ENCODE data around the gene FER.

Gene FER

DNA sequence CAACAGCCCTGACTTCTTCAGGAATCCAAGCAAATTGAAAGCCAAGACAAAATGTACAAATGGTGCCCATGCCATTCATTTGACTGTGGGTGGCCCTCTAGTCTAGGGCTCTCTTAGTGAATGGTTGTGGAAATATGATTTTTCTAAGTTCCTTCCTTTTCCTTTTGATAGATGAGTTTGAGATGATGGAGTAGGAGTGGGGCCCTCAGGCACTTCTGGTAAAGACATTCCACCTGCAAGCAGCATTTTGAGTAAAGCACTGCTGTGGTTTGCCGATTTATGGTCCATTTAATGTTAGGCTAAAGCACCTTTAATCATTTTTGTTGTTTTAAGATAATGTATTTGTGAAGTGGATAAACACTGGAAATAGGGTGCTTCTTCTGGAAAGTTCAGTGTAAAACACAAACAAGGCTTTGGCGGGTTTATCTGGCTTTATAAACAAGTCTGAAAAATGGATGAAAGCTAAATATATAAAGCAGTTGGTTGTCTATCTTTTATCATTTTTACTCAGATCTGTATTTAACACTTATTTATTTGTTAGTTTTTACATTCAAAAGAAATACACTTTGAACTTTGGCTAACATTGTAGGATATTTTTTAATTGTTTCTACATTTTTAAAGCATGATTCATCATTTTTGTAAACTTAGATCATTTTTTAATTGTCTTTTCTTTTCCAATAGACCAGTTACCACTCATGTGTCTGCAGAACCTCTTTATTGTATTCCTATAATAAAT, 448.6 kb downstream of the FER start:
- no peak overlapping the region for H3K4me2 ChIP-seq (ENCODE audit: low read depth, low read length, poor library complexity, severe bottlenecking)

DNA sequence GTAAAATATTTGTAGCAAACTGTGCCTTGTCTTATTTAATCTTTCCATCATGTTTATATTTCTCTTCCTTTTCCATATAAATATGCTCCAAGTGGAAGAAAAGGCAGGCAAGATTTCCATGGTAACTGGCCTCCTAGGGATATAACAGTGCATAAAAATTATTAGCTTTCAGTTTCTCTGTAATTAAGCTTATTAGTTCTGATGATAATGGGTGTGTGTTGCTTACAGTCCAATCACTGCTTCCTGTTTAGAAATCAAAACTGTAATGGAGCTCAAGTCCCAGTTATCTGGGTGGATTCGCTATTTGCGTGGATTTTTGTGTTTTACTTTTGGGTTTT, 449.1 kb downstream of the FER start:
- Histone ChIP-seq H3F3A (ENCODE audit: insufficient read depth) (no peaks in the 10 kb centered on the region), H3K79me2 (ENCODE audit: insufficient read depth, low read length) (no peaks in the 10 kb centered on the region), H3K4me3 (ENCODE audit: insufficient read depth, low read length, poor library complexity, severe bottlenecking) (no peak overlapping the region), H3K9me3 (ENCODE audit: insufficient read depth, low read length) (no peaks in the 10 kb centered on the region), H3K4me2 (ENCODE audit: low read depth, low read length, poor library complexity, severe bottlenecking) (no peak overlapping the region), H3K36me3 (ENCODE audit: low read length) (no peaks in the 10 kb centered on the region), H4K20me1 (ENCODE audit: low read depth, low read length) (no peaks in the 10 kb centered on the region), H3K9ac (ENCODE audit: low read length) (no peak overlapping the region), H2AFZ (ENCODE audit: low read depth, low read length, severe bottlenecking) (no peak overlapping the region), H3K27me3 (ENCODE audit: low read length) (no peaks in the 10 kb centered on the region), H3K27ac (ENCODE audit: low read depth, low read length) (no peak overlapping the region), H3K9me2 (replicated peaks; ENCODE audit: insufficient read depth, low read length) (no peaks in the 10 kb centered on the region)
- TF ChIP-seq, protein P1, sequence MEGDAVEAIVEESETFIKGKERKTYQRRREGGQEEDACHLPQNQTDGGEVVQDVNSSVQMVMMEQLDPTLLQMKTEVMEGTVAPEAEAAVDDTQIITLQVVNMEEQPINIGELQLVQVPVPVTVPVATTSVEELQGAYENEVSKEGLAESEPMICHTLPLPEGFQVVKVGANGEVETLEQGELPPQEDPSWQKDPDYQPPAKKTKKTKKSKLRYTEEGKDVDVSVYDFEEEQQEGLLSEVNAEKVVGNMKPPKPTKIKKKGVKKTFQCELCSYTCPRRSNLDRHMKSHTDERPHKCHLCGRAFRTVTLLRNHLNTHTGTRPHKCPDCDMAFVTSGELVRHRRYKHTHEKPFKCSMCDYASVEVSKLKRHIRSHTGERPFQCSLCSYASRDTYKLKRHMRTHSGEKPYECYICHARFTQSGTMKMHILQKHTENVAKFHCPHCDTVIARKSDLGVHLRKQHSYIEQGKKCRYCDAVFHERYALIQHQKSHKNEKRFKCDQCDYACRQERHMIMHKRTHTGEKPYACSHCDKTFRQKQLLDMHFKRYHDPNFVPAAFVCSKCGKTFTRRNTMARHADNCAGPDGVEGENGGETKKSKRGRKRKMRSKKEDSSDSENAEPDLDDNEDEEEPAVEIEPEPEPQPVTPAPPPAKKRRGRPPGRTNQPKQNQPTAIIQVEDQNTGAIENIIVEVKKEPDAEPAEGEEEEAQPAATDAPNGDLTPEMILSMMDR (IDR thresholded peaks at IDR 0.05; ENCODE audit: insufficient read depth, low read length, poor library complexity, severe bottlenecking) = no peak
- TF ChIP-seq EZH2phosphoT487 (conservative IDR thresholded peaks at IDR 0.05; ENCODE audit: low read length) = no peak

More for the DNA sequence above, 448.6 kb downstream of the FER start:
- no peak overlapping the region for H3K9ac ChIP-seq (ENCODE audit: low read length)
- no peak overlapping the region for H3K27ac ChIP-seq (ENCODE audit: low read depth, low read length)
- H4K20me1 ChIP-seq (ENCODE audit: low read depth, low read length) = no peaks in the 10 kb centered on the region
- H3K9me2 ChIP-seq (replicated peaks; ENCODE audit: insufficient read depth, low read length) = no peaks in the 10 kb centered on the region
- H3K36me3 ChIP-seq (ENCODE audit: low read length) = no peaks in the 10 kb centered on the region
- TF ChIP-seq, protein P1 (IDR thresholded peaks at IDR 0.05; ENCODE audit: insufficient read depth, low read length, poor library complexity, severe bottlenecking) = no peak
- no peak for TF ChIP-seq EZH2phosphoT487 (conservative IDR thresholded peaks at IDR 0.05; ENCODE audit: low read length)
- H3K27me3 ChIP-seq (ENCODE audit: low read length) = no peaks in the 10 kb centered on the region
- H3K9me3 ChIP-seq (ENCODE audit: insufficient read depth, low read length) = no peaks in the 10 kb centered on the region
- H3F3A ChIP-seq (ENCODE audit: insufficient read depth) = no peaks in the 10 kb centered on the region
- no peak overlapping the region for H3K4me3 ChIP-seq (ENCODE audit: insufficient read depth, low read length, poor library complexity, severe bottlenecking)
- no peak overlapping the region for H2AFZ ChIP-seq (ENCODE audit: low read depth, low read length, severe bottlenecking)
- no peaks in the 10 kb centered on the region for H3K79me2 ChIP-seq (ENCODE audit: insufficient read depth, low read length)

GRCh38 chr5:109199289-109199688, 451.6 kb downstream of the FER start:
- H2AFZ ChIP-seq (ENCODE audit: low read depth, low read length, severe bottlenecking) = no peak overlapping the region
- H3K4me2 ChIP-seq (ENCODE audit: low read depth, low read length, poor library complexity, severe bottlenecking) = no peak overlapping the region
- no peaks in the 10 kb centered on the region for H3K36me3 ChIP-seq (ENCODE audit: low read length)
- H3K79me2 ChIP-seq (ENCODE audit: insufficient read depth, low read length) = no peaks in the 10 kb centered on the region
- H3K9ac ChIP-seq (ENCODE audit: low read length) = no peak overlapping the region
- H3K27ac ChIP-seq (ENCODE audit: low read depth, low read length) = no peak overlapping the region
- no peaks in the 10 kb centered on the region for H3K27me3 ChIP-seq (ENCODE audit: low read length)
- H4K20me1 ChIP-seq (ENCODE audit: low read depth, low read length) = no peaks in the 10 kb centered on the region
- H3F3A ChIP-seq (ENCODE audit: insufficient read depth) = no peaks in the 10 kb centered on the region
- no peaks in the 10 kb centered on the region for H3K9me3 ChIP-seq (ENCODE audit: insufficient read depth, low read length)
- H3K9me2 ChIP-seq (replicated peaks; ENCODE audit: insufficient read depth, low read length) = no peaks in the 10 kb centered on the region
- TF ChIP-seq, protein P1 (IDR thresholded peaks at IDR 0.05; ENCODE audit: insufficient read depth, low read length, poor library complexity, severe bottlenecking) = no peak
- no peak for TF ChIP-seq EZH2phosphoT487 (conservative IDR thresholded peaks at IDR 0.05; ENCODE audit: low read length)
- H3K4me3 ChIP-seq (ENCODE audit: insufficient read depth, low read length, poor library complexity, severe bottlenecking) = no peak overlapping the region

Data from SU-DHL-6 (cell line).